HCT116 (cell line): ENCODE data around the gene EZH1. TPM values are rescaled to one million over a fixed set of nuclear protein-coding genes. Genes with fewer than 3 reads are reported as not detected.

Experiments
- ATAC-seq: fragments of 200-7000 bp; cut with Tn5 transposase; 2 replicates; pipeline ENCODE4 v1.9.1; 2020; ENCODE audit warnings: mild to moderate bottlenecking, moderate library complexity
- BruUV-seq: library from RNA; stranded (reverse); fragments of 400-500 nt; replicated peaks from 2 replicates; lab custom pipeline; 2021; lab: Mats Ljungman, UMichigan
- CTCF ChIA-PET: fragments of 300-600 bp; sonication (Branson Sonifier 250); formaldehyde crosslinking; loops from one replicate; lab custom pipeline; 2021; ENCODE audit warnings: antibody characterized with exemption; lab: Charles Lee
- POLR2A ChIA-PET: fragments of 300-600, 350-600 bp; sonication (Branson Sonifier 250); formaldehyde crosslinking; loops from one replicate; lab custom pipeline; 2021; ENCODE audit warnings: antibody characterized with exemption; lab: Charles Lee
- RAD21 ChIA-PET, 2 experiments: fragments of 300-600 bp; sonication (Branson Sonifier 250); formaldehyde crosslinking; loops; one replicate each; lab custom pipeline; 2023; ENCODE audit warnings: low total read pairs in 2 of 2; ENCODE audit not compliant: uncharacterized antibody in 2 of 2, unreplicated experiment in 2 of 2, low non-redundant PET in 1 of 2; lab: Charles Lee
- DNase-seq: peaks from one replicate; pipeline ENCODE4 v3.0.0-alpha.2; 2010; ENCODE audit warnings: low read depth, low spot score
- H2AFZ ChIP-seq: fragments of 200-600 bp; shearing (Covaris generic), sonication (generic); 2 replicates; pipeline ENCODE4 v1.6.1; 2017; ENCODE audit warnings: low read depth, mixed run types, mixed read lengths, antibody characterized with exemption, low read length; ENCODE audit not compliant: poor library complexity, severe bottlenecking
- H3K27ac ChIP-seq: 2 replicates; pipeline ENCODE4 v1.5.1; 2012; ENCODE audit warnings: low read depth, low read length
- H3K27me3 ChIP-seq: fragments of 200-600 bp; sonication (generic); 2 replicates; pipeline ENCODE4 v1.6.1; 2016; ENCODE audit warnings: mixed run types, low read length, mixed read lengths; ENCODE audit not compliant: insufficient read depth
- H3K36me3 ChIP-seq, 2 experiments: fragments of 200-500 bp in 1 of 2; fragments of 200-600 bp in 1 of 2; sonication (Bioruptor generic) in 1 of 2; sonication (generic) in 1 of 2; 2 replicates each; pipeline versions ENCODE4 v1.5.1 to v1.6.1; 2014 to 2016; ENCODE audit warnings: low read length in 2 of 2, inconsistent platforms in 1 of 2, mixed read lengths in 1 of 2, mixed run types in 1 of 2; ENCODE audit not compliant: insufficient read depth in 2 of 2, control insufficient read depth in 1 of 2
- H3K4me1 ChIP-seq, 2 experiments: fragments of 200-600 bp in 1 of 2; sonication (generic) in 1 of 2; 2 replicates each; pipeline versions ENCODE4 v1.5.1 to v1.6.1; 2012 to 2017; ENCODE audit warnings: low read length in 2 of 2, inconsistent platforms in 1 of 2, mild to moderate bottlenecking in 1 of 2, mixed read lengths in 1 of 2, mixed run types in 1 of 2, moderate library complexity in 1 of 2; ENCODE audit not compliant: insufficient read depth in 2 of 2, control insufficient read depth in 1 of 2
- H3K4me2 ChIP-seq: fragments of 200-600 bp; sonication (generic); 2 replicates; pipeline ENCODE4 v1.6.1; 2017; ENCODE audit warnings: mixed run types, low read length, mixed read lengths
- H3K4me3 ChIP-seq, 2 experiments: fragments of 200-600 bp in 1 of 2; sonication (generic) in 1 of 2; replicated peaks in 1 of 2; 2 replicates each; pipeline ENCODE4 v1.5.1; 2011 to 2016; ENCODE audit warnings: low read length in 2 of 2, control low read depth in 1 of 2, low read depth in 1 of 2, mild to moderate bottlenecking in 1 of 2, mixed read lengths in 1 of 2, mixed run types in 1 of 2
- H3K79me2 ChIP-seq: fragments of 200-600 bp; sonication (generic); 2 replicates; pipeline ENCODE4 v1.6.1; 2017; ENCODE audit warnings: mild to moderate bottlenecking, mixed run types, low read length, moderate library complexity, mixed read lengths; ENCODE audit not compliant: insufficient read depth
- H3K9ac ChIP-seq: fragments of 200-600 bp; sonication (generic); 2 replicates; pipeline ENCODE4 v1.6.1; 2016; ENCODE audit warnings: low read length, mixed read lengths
- H3K9me2 ChIP-seq: fragments of 200-600 bp; sonication (generic), shearing (Covaris generic); 2 replicates; pipeline ENCODE4 v1.6.1; 2017; ENCODE audit warnings: mixed run types, mild to moderate bottlenecking, moderate library complexity; ENCODE audit not compliant: insufficient read depth
- H3K9me3 ChIP-seq, 2 experiments: fragments of 200-500 bp in 1 of 2; fragments of 200-600 bp in 1 of 2; sonication (Bioruptor generic) in 1 of 2; sonication (generic) in 1 of 2; 2 replicates each; pipeline ENCODE4 v1.6.1; 2014 to 2017; ENCODE audit warnings: low read length in 2 of 2, mixed read lengths in 2 of 2, inconsistent platforms in 1 of 2, low read depth in 1 of 2, mild to moderate bottlenecking in 1 of 2, mixed run types in 1 of 2, moderate library complexity in 1 of 2; ENCODE audit not compliant: control insufficient read depth in 1 of 2, insufficient read depth in 1 of 2
- H4K20me1 ChIP-seq: fragments of 200-600 bp; sonication (generic), shearing (Covaris generic); 2 replicates; pipeline ENCODE4 v1.6.1; 2017; ENCODE audit warnings: mixed run types, mild to moderate bottlenecking, moderate library complexity; ENCODE audit not compliant: insufficient read depth
- CEBPB ChIP-seq: IDR thresholded peaks from 2 replicates; pipeline ENCODE4 v1.6.1; 2012; ENCODE audit warnings: low read depth
- CTCF ChIP-seq, 3 experiments: fragments of 200-600 bp in 1 of 3; sonication (generic) in 1 of 3; IDR thresholded peaks in 2 of 3; conservative IDR thresholded peaks in 1 of 3; 2 replicates each; pipeline ENCODE4 v1.5.1; 2012 to 2017; ENCODE audit warnings: low read depth in 2 of 3, low read length in 2 of 3, antibody characterized with exemption in 1 of 3, borderline replicate concordance in 1 of 3, control low read depth in 1 of 3, mild to moderate bottlenecking in 1 of 3, mixed read lengths in 1 of 3, mixed run types in 1 of 3, moderate library complexity in 1 of 3; ENCODE audit not compliant: insufficient read depth in 1 of 3
- ELF1 ChIP-seq: IDR thresholded peaks from 2 replicates; pipeline ENCODE4 v1.6.1; 2012; ENCODE audit warnings: low read depth, borderline replicate concordance
- EZH2 ChIP-seq: fragments of 200-600 bp; sonication (generic); IDR thresholded peaks from 2 replicates; pipeline ENCODE4 v1.6.1; 2017; ENCODE audit warnings: antibody characterized with exemption, mixed run types
- EZH2phosphoT487 ChIP-seq: fragments of 200-600 bp; IDR thresholded peaks from 2 replicates; pipeline ENCODE4 v1.6.1; 2018; ENCODE audit warnings: antibody characterized with exemption, borderline replicate concordance
- FOSL1 ChIP-seq: IDR thresholded peaks from 2 replicates; pipeline ENCODE4 v1.6.1; 2012; ENCODE audit warnings: low read depth
- JUND ChIP-seq: IDR thresholded peaks from 2 replicates; pipeline ENCODE4 v1.6.1; 2012
- MAX ChIP-seq: IDR thresholded peaks from 2 replicates; pipeline ENCODE4 v1.6.1; 2012
- POLR2AphosphoS5 ChIP-seq: IDR thresholded peaks from 2 replicates; pipeline ENCODE4 v1.6.1; 2011; ENCODE audit warnings: mild to moderate bottlenecking, low read depth, low read length, moderate library complexity
- RAD21 ChIP-seq: IDR thresholded peaks from 2 replicates; pipeline ENCODE4 v1.6.1; 2012; ENCODE audit warnings: low read depth, mild to moderate bottlenecking
- REST ChIP-seq: IDR thresholded peaks from 2 replicates; pipeline ENCODE4 v1.6.1; 2012; ENCODE audit warnings: low read depth
- SIN3A ChIP-seq: IDR thresholded peaks from 2 replicates; pipeline ENCODE4 v1.6.1; 2012; ENCODE audit warnings: low read depth
- SP1 ChIP-seq: IDR thresholded peaks from 2 replicates; pipeline ENCODE4 v1.6.1; 2012; ENCODE audit warnings: low read depth
- SRF ChIP-seq: IDR thresholded peaks from 2 replicates; pipeline ENCODE4 v1.6.1; 2012; ENCODE audit warnings: low read depth
- ZBTB33 ChIP-seq: IDR thresholded peaks from 2 replicates; pipeline ENCODE4 v1.6.1; 2011; ENCODE audit warnings: mild to moderate bottlenecking, low read length, moderate library complexity; ENCODE audit not compliant: insufficient replicate concordance; ENCODE audit errors: extremely low read depth
- ZFX ChIP-seq: fragments of 450-650 bp; IDR thresholded peaks from 2 replicates; pipeline ENCODE4 v1.6.1; 2017
- ZNF274 ChIP-seq: fragments of 200-500 bp; sonication (Bioruptor generic); IDR thresholded peaks from 2 replicates; pipeline ENCODE4 v1.6.1; 2014; ENCODE audit warnings: mild to moderate bottlenecking, low read depth, low read length, inconsistent platforms
- intact Hi-C: fragments of 100-400 bp; cut with micrococcal nuclease; formaldehyde crosslinking; loops from 2 replicates; pipeline ENCODE4 v1.10.0; 2022
- total RNA-seq: library from RNA; stranded (reverse); gene quantifications from one replicate; pipeline ENCODE4 v1.2.1, GENCODE V29; 2021; ENCODE audit not compliant: unreplicated experiment

EZH1 gene
- total RNA-seq, 1 experiment from 2014 or later = 29.3 TPM

- TF ChIP-seq CTCF (IDR thresholded peaks at IDR 0.05 in 2 of 3, conservative IDR thresholded peaks at IDR 0.05 in 1 of 3; ENCODE audit: borderline replicate concordance in 1 of 3, insufficient read depth in 1 of 3, low read depth in 2 of 3, low read length in 2 of 3) (no peak), REST (no peak), SIN3A (no peak), POLR2AphosphoS5 (no peak), JUND (no peak), ZFX (no peak), ZBTB33 (no peak), ZNF274 (no peak), EZH2 (no peak), CEBPB (no peak), EZH2phosphoT487 (no peak), RAD21 (no peak), SRF (no peak), ELF1 (no peak), SP1 (no peak), FOSL1 (no peak), MAX (no peak)
- ChIA-PET POLR2A (interaction anchor here (1.0 kb wide), 2 partner anchors 105 to 106 kb away, joined by 3 to 5 read pairs; partner anchors contain the start of gene PSMC3IP), CTCF (interaction anchor here (1.3 to 1.9 kb wide), 2 partner anchors 10 to 105 kb away, joined by 3 to 12 read pairs; partner anchors contain the start of gene PSMC3IP), RAD21 (interaction anchor here in 1 of 2 experiments (1.1 kb wide), 1 partner anchor 105 kb away, joined by 3 read pairs; no protein-coding TSS in a partner anchor)
- no TSS peak for BruUV-seq
- no peaks in the 10 kb centered on the region for H3K27me3 ChIP-seq
- no peak overlapping the region for H2AFZ ChIP-seq
- no peaks in the 10 kb centered on the region for H3K9me3 ChIP-seq
- no peaks in the 10 kb centered on the region for H3K36me3 ChIP-seq
- no peak overlapping the region; the same call in 1 of the 2 replicates for H3K27ac ChIP-seq
- H3K79me2 ChIP-seq = no peaks in the 10 kb centered on the region
- peak overlapping the region; percentile 99 for H3K4me2 ChIP-seq
- H3K9ac ChIP-seq = no peak overlapping the region
- H3K4me3 ChIP-seq = peak overlapping the region in 1 of 2 experiments; percentile 70; a peak in 1 of 4 replicates
- peaks cover 32 to 46% of the 10 kb centered on the region in 2 experiments for H3K4me1 ChIP-seq
- DNase-seq = no peak
- no peak for ATAC-seq
- no peaks in the 10 kb centered on the region for H3K9me2 ChIP-seq
- no peaks in the 10 kb centered on the region for H4K20me1 ChIP-seq
- intact Hi-C loops = no loop called here
Observed at GRCh38 chr17:42683407-42684034, 61.3 kb downstream of the EZH1 start.
